Activated CD8-positive, alpha-beta memory T cell treated with anti-CD3 and anti-CD28 coated beads, Interleukin-2, amount 50 U/mL, for 48 hours (primary cell): ENCODE data around the gene MAT1A.

ENCODE experiments used
- DNase-seq: peaks from one replicate; pipeline ENCODE4 v3.0.0-alpha.2; 2020

MAT1A gene

DNA sequence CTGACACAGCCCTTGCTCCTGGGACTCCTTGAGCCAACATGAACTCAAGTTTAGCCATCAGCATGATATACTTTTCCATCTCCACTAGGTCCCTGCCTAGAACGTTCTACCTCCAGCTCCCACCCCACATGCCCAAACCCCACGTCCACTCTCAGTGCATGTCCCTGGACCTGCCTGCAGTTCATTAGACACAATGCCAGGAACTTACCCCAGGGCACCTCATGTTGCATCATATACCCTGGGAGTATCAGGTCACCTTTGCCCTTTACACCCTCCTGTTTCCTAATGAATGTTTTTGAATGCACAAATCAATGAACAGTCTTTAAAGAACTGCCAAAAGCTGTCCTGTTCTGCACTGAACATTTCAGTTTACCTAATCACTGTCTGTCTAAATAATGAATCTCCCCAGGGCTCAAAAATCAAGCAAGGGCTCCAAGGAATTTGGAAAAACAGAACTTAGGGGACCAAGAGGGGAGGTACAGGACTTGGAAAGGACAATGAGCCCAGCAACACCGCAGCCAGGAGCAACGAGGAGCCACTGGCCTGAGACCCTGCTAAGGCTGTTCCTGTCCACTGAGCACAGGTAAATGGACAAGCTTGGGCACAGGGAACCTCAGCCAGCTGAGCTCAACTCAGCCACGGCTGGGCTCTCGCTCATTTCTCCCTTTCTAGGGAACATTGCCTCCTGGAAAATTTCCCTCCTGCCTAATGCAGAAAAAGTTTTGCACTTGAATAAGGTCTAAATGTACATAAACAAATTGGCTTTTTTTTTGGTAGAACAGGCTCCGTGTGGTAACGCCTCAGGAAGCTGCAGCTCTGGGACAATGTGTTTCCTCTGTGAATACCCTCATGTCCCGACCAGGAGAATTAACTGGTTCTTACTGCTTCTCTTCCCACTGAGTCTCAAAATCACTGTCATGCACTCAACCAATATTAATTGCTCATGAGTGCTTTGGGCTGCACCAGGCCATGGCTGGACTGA, 7.4 kb downstream of the MAT1A start:
- no peak for DNase-seq

DNA sequence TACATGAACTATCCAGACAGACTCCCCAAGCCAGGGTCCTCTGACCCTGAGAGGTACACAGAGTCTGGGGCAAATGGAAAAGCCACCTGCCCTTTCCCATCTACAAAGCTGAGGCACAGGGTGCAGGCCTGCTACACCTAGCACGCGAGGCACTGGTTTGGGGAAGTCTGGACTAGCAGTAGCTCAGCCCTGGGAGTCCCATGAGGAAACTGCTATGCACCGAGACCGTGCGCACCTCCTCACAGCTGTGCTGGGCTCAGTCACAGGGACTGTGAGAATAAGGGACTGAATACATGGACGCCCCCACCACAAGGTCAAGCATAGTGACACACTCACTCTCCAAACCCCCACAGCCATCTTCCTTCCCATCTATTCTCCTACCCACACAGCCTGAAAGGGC, 8.2 kb downstream of the MAT1A start:
- no peak for DNase-seq

DNA sequence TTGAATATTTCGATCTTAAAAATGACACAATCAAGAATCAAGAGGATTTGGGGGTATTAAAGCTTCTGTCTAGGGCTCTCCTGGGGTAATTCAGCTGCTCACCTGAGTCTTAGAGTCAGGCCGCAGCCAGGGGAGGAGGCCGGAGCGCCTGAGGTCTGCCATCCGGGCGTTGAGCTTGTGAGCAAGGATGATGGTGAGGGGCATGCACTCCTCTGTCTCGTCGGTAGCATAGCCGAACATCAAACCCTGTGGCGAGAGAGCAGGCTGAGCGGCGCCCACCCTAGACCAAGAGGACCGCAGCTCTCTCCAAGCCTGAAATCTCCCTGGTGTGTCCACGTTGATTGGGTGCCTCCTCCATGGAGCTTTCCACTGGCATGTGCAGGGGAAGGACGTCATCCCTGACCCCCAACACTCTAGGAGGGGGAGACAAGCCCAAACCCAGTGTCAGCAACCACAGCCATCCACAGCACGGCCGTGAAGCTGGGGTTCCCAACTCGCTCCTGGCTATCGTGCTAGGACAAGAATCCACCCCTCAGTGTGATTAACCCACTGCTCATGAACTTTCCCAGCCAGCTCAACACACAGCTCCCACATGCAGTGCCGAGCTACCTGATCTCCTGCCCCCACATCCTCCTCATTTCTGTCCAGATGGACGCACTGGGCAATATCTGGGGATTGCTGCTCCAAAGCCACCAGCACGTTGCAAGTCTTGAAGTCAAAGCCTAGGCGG, 9.2 kb downstream of the MAT1A start:
- no peak for DNase-seq

DNA sequence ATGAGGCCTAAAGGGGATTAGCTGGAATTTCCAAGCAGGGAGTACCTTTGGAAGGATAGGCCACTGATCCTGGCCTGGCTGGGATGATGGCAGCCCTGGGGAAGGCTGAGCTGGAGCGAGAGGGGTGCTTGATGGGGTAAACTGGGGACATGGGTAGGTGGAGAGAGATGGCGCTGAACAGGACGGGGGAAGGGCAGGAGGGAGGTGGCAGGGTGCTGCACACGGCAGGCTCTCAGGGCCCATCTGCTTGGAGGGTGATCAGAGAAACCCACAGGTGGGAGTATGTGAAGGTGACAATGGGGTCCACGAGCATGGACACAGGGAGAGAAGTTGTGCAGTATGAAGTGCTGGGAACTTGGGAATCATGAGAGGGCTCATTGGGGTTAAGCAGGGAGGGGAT, 10.3 kb downstream of the MAT1A start:
- DNase-seq, result no peak

DNA sequence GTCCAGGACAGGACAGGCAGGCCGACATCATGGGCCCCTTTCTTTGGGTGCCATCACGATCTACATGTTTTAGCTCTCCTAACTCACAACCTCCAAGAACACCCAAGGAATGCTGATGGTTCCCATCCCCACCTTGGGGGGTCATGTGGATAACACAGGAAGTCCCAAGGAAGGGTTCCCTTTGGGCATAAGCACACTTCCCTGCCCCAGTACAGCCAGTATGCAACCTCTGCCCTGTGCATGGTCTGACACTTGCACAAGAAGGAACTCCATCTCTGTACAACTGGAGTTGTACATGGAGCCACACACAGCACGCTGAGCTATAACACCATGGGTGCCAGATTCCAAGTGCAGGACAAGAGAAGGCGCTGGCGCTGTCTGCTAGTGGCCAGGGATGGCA, 11.0 kb downstream of the MAT1A start:
- no peak for DNase-seq

DNA sequence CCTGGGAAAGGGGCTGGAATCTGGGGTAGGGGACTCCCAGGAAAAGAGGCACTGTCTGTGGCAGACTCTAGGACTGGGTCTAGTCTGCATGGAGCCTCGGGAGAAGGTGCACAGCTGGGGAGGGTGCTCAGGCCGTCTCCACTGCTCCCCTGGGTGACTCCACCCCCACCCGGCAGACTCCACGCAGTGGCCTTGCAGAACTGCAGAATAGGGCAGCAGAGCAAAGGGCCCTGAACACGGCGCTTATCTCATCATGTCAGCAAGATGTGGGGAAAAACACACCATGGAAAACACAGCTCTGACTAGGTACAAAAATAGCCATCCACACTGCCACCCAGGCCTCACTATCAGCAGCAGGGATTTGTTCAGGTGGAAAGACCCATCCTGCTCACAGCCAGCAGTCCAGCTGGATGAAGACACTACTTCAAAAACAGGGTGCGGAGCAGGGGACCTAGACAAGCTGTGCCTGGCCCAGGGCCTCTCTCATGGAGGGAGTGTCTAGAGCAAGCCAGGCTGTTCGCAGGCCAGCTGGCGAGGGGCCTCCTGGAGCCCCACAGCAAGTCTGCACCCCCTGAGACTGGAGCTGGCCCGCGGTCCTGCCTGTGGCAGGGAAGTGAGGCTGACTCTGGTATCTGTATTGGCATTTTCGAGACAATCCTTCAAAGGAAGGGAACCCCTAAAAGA, 11.7 kb downstream of the MAT1A start:
- no peak for DNase-seq

DNA sequence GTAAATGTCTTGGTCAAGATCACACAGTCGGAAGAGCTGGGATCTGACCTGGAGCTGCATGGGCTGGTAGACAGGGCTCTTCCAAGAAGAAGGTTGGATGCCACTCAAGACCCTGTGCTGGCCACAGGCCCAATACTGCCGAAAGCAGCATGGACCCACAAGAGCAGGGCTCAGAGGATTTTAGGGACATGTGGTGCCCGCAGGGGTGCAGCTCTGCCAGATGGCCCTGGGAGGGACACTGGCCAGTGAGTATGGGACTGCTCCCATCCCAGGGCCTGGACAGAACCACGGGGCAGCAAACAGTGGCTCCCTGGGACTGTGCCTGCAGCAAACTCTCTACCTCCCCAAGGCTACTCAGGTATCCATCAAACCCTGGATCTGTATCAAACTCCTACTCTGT, 12.4 kb downstream of the MAT1A start:
- no peak for DNase-seq

DNA sequence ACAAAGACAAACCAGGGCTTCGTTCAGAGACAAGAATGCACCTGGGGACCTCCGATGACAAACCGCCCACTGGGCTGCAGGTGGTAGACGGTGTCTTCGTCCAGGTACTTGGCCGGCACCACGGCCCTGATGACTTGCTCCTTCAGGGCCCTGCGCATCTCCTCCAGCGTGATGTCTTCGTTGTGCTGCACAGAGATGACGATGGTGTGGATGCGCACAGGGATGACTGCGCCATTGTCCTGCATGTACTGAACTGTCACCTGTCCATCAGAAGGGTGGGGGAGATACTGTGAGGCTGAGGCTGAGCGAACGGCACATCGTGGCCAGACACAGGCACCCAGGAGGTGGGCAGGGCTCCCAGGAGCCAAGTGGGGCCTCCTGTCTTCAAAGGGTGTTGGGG, 13.1 kb downstream of the MAT1A start:
- DNase-seq, result no peak

DNA sequence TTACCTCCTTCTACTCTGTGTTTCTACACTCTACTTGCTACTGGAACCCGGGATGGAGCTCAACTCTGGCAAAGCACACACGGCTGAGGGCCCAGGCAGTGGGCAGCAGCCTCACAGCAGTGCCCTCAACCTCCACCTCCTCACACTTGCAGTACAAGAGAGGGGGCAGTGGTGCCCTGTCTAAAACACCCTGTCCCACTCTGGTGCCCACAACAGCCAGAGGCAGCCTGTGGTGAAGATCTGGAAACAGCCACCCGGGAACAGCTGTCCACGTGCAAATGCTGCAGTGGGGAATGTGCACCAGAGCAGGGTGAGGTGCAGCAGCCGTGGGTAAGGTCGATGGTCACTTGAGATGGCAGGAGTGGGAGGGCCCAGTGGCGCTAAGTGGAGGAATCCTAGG, 13.7 kb downstream of the MAT1A start:
- DNase-seq, result no peak

DNA sequence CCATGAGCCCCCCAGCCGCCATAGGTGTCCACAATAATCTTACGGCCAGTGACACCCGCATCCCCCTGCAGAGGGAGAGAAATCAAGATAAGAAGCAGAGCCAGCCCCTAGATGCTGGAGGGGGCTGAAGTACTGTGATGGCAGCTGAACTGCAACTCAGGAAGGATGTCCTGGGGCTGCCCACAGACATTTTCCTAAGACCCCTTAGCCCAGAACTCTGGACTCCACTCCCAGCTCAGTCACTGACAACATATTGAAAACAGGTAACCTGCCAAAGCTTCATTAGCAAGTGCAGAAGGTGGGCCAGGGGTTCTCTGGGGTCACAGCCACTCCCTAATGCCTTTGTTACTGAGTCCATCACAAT, 14.3 kb downstream of the MAT1A start:
- no peak for DNase-seq

DNA sequence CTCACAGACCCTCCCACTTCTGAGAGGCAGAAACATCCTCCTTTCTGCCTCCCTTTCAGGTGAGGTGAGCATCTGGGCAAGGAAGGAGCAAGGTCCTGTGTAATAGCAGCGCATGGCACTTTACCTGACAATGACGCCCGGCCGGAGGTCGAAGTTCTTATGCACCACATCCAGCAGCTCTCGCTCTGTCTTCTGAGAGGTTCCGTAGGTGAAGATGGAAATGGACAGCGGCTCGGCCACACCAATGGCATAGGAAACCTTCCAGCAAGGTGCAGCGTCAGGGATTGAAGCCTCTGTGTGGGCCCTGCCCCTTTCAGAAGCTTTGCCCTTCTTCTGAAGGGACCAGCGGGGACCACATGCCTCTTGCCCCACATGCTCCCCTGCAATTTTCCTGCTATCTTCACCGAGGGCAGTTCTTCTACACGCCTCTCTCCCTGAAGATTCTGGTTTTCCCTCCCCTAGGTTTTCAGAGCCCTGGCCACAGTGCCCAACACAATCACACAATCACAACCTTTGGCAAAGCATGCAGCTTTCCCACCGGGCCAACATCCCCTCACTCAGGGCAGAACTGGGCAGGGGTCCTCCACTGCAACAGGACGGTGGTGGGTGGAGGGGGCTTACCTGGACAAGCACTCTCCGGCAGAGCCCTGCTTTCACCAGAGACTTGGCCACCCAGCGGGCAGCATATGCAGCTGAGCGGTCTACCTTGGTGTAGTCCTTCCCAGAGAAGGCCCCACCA, 14.9 kb downstream of the MAT1A start:
- DNase-seq, result no peak

DNA sequence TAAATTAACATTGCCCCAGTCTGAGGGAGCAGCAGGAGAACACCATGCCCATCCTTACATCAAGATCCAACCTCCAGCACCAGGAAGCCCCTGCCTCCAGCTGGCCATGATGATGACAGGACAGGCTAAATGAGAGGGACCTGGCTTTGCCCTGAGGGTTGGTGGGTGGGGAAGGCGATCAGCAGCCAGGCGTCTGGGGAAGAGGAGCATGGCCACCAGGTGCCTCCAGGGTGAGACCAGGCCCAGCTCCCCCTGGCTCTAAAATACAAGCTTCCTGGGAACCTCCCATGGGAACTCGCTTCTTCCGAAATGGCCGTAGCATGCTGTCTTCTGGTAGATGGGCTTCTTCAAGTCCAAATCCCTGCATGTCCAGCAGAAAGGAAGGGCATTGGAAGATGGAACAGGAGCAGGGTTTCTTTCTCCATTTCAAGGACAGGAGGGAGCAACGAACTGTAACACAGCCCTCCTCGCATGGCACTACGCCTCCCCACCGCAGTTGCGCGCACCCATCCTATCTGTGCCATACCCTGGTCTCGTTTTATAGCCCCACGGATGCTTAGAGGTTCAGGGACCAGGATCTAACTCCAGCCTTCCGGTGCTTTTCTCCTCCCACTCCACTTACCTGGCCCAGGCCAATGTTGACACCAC, 15.8 kb downstream of the MAT1A start:
- DNase-seq, result no peak

DNA sequence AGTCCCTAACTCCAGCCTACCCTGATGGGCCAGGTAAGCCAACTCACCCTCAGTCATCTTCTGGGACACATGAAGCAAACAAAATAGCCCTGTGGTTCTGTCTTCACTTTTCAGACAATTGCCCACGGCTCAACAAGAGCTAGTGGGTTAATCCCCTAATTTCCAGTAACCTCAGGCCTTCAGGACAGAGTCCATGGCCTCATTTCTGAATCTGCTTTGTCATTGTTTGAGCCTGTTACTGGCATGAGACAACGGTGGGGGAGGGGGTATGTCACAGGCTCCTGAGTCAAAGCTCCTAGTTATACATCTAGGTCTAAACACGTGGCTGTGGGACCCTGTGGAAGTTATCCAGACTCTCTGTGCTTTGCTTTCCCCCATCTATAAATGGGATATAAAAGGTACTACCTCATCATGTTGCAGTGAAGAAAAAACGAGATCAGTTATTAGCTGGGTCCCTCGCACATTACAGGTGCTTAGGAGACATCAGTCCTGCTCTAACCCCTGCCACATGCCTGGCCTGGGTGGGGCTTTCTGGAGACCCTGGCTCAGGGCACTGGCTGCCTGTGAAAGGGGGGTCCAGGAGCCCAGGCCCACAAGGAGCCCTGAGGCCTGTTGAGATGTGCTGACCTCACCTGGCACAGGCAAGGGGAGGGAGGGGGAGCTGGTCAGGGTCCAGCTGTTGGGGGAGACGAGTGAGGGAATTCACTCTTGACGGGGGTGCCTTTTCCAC, 16.5 kb downstream of the MAT1A start:
- DNase-seq, result no peak

DNA sequence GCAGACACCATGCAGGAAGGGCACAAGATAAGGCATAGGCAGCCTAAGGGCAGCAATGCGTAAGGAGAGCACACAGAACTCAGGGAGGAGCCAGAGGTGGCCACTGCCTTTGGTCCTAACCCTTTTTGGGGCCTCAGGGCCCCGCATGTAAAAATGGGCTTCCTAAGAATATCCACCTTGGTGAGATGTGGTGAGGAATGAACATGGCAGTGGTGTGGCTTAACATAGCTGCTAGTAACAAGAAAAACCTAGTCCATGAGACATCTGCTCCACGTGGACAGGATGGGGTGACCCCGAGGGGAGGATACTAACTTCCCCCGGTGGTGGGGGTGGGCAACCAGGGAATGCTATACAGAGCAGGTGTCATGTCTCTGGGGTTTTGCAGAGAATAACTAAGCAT, 18.0 kb downstream of the MAT1A start:
- no peak for DNase-seq

DNA sequence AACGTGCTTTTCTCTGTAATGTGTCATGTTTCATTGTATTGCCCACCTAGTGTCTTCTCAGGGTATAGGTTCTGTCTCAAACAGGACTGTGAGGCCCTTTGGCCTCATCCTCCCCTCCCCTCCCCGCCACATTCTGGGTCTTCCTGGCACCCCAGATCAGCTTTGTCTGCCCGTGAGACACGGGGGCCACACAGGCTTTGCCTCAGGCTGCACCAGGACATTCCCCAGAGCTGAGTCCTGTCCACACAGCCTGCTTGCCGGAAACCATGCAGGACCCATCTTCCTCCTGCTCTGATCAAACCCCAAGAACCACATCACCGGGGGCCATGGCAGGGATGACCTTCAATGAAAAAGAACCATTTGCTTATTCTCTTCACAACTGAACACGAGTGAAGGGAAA, 18.6 kb downstream of the MAT1A start:
- DNase-seq, result no peak

DNA sequence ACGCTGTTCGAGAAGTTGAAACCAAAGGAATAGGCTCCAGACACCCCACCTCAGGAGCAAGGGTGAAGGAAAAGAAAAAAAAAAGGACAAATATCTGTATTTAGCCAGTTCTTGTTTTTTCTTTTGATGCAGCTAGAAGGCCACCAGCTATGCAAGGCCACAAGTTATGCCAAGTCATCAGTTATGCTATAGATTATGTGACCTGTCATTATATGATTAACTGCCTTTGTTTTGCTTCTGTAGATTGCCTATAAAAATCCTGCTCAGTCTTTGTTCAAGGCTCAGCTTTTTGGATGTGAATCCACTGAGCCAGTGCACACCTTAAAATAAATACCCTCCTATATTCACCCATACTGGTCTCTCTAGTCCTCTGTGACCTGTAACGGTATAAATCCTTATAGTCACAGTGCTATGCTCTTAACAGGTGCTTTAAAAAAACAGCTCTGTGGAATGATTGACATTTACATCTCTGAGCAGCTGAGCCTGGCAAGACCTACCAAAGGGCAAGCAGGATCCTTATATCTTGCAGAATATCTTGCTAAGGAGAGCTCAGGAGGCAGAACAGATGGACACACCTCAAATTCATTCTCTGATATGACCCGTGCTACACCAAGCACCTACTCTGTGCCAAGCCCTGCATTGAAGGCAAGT, 20.4 kb downstream of the MAT1A start:
- no peak for DNase-seq

DNA sequence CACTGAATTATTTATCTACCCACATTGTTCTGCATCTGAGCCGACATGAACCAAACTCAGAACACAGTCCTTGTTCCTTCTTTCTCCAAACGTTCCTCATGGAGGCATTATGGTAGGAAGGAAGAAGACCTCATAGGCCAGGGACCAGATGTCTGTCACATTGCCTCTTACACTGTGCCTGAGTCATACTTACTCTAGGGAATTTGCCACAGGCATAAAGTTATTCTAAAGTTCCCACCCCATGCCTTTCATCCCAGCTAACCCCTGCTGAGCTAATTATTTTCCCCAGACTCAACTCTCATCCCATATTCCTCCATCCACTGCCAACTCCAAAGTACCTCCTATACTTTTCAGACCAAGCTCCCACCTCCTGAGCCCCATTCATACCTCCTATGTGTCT, 21.2 kb downstream of the MAT1A start:
- DNase-seq, result no peak

DNA sequence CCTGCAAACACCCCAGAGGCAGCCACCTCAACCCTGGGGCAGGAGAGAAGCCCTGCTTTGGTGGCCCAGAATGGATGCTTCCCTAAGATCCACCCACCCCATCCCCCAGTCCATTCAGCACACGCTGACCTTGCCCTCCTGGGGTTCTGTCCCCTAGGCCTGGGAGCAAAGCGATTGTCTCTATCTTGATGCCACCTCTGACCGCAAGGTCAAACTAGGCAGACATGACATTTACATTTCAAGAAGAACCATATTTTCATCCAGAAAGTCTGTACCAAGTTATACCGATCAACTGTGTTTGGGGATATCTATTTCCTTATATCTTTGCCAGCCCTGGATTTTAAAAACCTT, 23.0 kb downstream of the MAT1A start:
- DNase-seq, result no peak

DNA sequence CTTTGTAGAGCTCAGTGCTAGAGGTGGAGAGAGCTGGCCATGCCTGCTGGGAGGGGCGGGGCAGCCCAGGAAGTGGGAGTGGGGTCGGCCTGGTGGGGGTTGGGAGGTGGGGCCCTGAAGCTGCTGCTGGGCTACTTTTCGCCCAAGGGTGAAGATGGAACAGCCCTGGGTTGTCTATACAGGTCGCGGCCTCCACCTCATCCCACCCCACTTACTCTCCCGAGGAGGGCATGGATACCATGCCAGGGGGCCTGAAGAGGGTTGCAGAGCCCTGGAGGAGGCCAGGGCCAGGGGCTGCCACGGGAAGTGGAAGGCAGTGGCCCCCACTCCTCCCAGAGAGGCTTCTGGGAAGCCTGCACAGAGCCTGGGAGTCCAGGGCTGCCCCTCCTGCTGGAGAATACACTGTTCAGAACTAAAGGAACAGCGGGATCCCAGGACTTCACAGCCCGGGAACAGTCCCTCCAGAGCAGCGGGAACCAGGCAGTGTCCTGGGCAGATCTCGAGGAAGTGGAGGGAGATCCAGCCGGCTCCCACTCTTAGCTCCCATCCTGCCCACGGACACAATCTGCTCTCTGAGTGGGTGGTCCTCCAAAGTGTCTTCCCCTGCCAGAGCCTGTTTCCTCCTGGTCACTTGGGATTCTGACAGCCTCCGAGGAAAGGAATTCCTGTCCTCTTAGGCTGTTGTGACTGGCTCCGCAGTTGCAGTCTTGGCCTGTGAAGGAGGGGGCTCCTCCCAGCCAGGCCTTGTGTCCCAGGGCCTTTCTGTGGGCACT, 23.5 kb downstream of the MAT1A start:
- no peak for DNase-seq
